GM21786 (cell line): ENCODE measurements around the gene RPN1.
"Not testable (repeated sequence)": the region's sequence is repeated elsewhere in the genome, so short reads cannot be mapped to it uniquely, and the experiment has no call there.

ENCODE experiments used
- ATAC-seq: cut with Tn5 transposase; IDR thresholded peaks from one replicate; pipeline ENCODE4 v1.9.1; 2021; ENCODE audit not compliant: unreplicated experiment

RPN1 gene

DNA sequence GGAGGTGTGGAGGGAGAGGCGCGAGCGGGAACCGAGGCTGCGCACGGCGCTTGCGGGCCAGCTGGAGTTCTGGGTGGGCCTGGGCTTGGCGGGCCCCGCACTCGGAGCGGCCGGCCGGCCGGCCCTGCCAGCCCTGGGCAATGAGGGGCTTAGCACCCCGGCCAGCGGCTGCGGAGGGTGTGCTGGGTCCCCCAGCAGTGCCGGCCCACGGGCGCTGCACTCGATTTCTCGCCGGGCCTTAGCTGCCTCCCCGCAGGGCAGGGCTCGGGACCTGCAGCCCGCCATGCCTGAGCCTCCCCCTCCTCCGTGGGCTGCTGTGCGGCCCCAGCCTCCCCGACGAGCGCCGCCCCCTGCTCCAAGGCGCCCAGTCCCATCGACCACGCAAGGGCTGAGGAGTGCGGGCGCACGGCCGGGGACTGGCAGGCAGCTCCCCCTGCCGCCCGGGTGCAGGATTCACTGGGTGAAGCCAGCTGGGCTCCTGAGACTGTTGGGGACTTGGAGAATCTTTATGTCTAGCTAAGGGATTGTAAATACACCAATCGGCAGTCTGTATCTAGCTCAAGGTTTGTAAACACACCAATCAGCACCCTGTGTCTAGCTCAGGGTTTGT lies 2.9 kb upstream of the RPN1 start:
- ATAC-seq = not testable (repeated sequence)

DNA sequence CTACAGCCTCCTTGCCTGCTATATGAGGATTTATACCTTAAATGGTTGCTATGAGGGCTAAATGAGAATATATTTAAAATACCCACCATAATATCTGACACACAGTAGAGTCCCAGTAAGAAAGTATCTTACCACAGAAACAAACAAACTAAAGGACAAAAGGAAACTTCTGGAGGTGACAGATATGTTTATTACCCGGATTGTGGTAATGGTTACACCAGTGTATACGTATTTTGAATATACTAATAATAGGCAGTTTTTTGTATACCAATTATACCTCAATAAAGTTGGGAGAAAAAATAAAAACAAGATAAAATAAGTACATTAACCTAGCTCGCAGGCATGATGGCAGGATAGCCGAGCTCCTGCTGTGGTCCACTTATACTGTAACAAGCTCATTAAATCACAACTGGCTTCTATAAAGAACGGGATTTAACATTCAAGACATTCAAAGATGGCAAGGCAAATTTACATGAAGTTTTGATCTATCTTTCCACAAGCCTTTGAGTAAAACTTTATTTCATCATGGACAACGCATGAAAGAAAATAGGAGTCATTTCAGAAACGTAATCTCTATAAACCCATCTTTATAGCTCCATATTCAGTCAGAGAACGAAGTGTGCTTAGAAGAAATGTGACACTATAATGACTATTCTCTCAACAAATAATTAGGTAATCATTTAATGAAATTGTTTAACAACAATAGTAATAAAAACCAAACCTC lies 1.5 kb downstream of the RPN1 start:
- no peak for ATAC-seq

DNA sequence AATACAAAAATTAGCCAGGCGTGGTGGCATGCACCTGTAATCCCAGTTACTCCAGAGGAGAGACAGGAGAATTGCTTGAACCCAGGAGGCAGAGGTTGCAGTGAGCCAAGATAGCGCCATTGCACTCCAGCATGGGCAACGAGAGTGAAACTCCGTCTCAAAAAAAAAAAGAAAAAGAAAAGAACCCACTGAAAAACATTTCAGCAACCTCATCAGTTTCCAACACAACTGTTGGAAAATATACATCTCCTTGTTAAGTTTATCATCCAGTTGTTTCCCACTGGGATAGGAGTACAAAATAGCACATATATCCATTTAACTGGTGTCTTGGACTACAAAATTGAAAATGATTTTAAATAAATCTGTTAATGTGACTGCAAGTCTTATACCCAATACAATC lies 2.2 kb downstream of the RPN1 start:
- ATAC-seq = no peak

DNA sequence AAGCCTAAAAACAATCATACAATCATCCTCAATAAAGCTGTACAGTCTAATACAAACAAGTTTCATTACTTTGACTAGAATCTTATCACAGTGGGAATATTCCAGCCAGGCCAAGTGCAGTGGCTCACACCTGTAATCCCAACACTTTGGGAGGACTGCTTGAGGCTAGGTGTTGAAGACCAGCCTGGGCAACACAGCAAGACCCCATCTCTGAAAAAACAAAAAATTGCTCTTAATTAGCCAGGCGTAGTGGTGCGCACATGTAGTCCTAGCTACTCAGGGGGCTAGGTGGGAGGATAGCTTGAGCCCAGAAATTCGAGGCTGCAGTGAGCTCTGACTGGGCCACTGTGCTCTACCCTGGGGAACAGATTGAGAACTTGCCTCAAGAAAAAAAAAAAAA lies 3.3 kb downstream of the RPN1 start:
- no peak for ATAC-seq

DNA sequence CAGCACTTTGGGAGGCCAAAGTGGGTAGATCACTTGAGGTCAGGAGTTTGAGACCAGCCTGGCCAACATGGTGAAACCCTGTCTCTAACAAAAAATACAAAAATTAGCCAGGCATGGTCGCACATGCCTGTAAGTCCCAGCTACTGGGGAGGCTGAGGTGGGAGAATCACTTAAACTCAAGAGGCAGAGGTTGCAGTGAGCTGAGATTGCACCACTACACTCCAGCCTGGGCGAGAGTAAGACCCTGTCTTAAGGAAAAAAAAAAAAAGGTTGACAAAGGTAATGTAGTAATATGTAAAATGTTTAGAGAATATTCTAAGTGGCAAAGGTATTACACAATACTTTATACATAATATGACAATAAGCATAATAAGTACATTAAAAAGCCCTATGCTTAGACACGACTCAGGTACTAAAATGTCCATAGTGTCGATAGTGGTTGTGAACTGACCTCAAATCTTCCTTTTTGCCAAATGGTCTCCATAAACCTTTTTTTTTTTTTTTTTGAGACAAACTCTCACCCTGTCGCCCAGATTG lies 16.5 kb downstream of the RPN1 start:
- ATAC-seq = no peak

DNA sequence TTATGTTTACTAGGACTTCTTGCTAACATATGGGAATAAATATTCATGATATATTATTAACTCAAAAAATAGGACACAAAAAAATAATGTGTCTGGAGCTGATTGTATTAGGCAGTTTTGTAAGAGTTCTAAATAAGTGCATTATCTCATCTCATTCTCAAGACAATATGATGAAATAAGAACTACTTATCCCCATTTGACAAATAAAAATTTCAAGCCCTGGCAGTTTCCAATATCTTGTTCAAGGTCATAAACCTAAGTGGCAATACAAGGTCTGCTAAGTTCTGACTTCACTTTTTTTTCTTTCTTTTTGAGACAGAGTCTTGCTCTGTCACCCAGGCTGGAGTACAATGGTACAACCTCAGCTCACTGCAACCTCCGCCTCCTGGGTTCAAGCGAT lies 18.3 kb downstream of the RPN1 start:
- ATAC-seq = no peak

DNA sequence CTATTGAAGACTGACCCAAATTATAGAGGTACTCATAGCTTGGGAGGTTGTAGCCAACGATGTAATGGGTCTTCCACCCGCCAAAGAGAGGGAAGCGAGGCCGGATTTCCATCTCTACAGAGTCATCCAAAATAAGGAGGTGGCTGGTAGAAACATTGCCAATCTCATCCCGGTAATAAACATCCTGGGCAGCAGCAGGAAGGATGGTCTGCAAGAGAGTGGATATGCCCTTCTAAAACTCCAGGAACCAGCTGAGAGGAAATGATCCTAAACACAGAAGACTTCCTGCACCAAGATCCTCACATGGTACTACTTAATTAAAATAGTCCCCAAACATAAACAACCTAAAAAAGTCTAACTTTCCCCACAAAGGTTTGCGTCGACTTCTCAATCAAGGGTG lies 20.7 kb downstream of the RPN1 start:
- no peak for ATAC-seq

DNA sequence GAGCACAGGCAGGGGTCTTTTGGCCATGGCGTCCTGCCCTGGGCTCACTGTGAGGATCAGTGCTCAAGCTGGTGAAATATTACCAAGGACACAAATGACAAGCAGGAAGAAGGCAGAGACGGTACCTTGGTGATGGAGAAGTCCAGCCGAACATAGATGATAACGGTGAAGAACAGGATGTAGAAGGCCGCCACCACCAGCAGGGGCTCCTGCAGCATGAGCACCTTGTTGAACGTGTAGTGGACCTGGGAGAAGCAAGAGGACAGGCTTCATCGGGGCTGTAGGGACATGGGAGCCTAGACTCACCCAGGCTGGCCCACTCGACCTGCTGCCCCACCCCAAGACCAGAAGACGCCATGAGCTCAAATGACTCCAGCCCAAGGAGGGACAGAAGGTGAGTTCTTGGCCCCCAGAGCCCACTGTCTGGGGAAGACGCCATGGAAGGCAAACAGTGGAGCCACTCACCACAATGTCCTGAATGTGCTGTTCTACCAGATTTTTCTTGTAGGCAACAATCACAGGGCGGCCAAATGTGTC lies 25.1 kb downstream of the RPN1 start:
- no peak for ATAC-seq

DNA sequence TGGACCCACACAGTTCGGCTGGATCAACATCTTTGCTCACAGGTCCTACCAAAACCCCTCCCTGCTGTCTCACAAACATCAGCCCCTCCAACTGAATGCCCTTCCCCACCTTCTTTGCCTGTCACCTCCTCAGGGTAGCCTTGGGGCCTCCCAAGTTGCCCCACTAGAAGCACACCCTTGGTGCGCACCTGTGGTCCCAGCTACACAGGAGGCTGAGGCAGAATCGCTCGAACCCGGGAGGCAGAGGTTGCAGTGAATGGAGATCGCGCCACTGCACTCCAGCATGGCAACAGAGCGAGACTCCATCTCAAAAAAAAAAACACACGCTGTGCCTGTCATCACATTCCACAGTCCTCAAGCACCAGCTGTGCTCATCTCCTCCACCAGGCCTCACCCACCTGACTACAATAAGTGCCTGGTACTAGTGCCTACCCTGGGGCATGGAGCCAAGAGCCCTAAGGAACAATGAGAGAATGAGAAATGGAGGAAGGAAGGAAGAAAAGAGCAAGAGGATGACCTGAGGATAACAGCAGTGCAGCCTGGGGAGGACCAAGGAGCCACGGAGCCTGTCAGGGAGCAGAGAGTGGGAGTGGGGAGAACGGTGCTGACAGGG lies 26.0 kb downstream of the RPN1 start:
- no peak for ATAC-seq

DNA sequence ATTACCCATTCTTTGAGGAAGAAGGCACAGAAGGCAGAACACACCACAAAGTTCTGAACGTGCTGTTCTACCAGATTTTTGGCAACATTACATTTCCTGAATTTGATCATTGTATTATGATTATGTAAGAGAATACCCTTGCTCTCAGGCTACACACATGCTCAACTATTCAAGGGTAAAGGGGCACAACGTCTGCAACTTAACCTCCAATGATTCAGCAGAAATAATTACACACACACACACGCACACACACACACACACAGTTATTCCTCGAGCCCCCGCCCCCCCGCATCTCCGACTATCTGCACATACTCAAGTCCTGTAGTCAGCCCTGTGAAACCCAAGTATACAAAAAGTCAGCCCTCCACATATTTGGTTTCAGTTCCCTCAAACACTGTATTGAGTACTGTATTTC lies 26.8 kb downstream of the RPN1 start:
- ATAC-seq = no peak

DNA sequence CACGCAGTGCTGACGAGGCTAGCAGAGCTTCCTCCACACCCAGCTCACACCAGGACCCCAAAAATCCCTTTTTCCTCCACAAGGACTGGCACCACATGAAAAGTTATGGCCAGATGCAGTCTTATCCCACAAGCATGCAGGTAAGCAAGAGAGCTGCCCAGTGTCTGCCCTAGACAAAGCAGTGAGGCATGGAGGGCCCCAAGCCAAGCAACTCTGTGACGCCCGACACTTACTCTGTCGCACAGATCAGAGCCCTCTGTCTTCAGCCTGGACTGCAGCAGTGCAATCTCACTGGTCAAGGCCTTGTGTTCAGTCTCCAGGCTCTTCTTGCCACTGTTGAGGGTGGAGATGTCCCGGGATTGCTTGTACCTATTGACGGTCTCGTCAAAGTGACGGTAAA lies 28.7 kb downstream of the RPN1 start:
- ATAC-seq = no peak

DNA sequence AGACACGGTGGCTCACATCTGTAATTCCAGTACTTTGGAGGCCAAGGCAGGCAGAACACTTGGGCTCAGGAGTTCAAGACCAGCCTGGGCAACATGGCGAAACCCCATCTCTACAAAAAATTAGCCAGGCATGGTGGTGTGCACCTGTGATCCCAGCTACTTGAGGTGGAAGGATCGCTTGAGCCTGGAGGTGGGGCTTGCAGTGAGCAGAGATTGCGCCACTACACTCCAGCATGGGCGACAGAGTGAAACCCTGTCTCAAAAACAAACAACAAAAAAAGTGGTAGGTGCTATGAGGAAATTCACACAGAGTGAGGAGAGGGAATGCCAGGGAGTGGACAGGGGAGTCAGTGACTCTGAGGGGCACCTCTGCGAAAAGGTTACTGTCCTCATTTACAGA lies 29.4 kb downstream of the RPN1 start:
- no peak for ATAC-seq

DNA sequence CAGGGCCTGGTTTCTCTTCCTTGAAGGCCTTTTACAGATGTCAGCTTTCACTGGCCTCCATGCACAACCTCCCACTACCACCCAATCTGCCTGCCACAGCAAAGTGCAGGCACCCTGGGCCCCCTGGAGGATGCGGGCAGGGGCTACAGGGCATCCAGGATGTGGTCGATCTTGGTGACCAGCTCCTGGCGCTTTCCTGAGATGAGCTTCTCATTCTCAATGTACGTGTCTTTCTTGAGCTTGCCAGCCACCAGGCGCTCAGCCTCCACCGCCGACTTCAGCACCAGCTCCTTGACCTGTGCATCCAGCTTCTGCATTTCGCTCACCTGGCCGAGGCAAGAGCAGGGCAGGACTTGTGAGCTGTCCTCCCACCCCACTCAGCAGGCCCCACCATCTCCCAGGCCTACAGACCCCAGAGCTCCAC lies 30.3 kb downstream of the RPN1 start:
- ATAC-seq = no peak

DNA sequence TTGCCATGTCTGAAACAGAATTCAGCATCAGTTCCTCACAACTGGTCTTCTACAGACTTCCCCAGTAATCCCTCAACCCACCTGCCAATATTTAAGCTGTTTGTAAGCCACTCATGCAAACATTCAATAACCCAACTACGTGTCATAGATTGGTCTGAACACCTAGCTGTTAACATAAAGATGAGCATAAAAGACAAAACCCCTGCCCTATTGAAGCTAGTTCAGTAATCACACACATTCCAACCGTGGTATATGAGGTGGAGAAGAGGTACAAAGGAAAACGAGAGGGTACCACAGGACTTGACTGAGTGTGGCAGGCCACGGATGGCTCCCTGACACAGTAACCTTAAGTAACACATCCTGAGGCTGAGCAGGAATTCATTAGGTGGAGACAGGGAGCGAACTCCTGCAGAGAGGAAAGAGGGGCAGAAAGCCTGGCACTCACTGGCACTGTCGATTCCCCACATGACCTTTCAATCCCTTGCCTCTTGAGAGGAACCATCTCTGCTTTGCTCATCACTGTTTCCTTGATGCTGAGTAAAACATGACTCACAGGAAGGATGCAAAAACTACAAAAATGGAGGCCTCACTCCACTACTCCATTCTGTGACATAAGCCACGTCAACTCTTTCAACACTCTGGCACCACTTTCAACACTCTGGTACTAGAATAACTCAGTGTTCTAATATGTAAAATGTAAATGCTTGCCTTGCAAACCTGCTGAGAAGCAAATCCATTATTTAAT lies 31.3 kb downstream of the RPN1 start:
- ATAC-seq = no peak

DNA sequence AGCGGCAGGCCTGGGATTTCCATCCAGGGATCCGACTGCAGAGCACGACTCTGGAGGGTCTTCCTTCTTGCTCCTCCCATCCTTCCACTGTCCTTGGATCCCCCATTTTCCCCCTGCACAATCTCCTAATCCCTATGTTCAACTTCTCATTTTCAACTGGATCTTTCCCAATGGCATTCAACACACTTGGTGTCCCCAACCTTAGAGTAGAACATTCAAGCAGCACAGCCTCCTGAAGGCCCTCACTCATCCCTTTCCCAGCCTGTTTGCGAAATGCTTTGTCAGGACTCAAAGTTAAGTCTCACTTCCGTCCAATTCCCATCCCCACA lies 32.3 kb downstream of the RPN1 start:
- no peak for ATAC-seq

DNA sequence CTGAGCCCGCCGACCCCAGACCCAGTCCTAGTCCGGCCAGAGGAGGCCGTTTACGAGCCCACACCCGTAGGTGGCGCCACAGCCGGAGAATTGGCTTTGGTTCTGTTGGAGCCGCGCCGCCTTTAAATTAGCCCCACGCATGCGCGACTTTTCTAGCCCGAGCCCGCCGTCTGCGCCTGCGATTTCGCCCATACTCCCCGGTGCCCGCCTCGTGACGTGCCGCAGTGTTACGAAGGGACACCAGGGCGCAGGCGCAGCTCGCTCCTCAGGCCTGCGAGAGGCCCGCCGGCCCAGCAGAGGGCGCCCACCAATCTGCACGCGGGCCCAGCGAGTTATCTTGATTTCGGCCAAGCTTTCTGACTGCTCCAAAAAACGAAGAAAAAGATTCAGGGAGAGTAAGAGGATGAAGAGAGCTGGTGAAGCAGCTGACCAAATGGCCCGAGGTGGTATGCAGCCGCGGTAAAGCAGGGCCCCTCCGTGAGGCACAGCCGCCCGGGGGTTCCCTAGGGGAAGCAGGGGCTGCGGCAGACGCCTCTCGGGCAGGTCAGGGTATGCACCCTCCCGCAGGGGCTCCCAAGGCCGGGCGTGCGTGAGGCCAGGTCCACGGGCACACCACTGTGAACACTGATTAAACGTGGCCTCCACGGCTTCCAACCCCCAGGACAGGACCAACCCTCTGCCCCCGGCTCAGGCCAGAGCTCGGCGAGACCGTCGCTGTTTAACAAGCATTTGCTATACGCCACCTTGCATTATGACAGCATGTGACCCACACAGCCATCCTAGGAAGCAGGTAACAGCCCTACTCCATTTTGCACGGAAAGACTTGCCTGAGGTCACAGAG lies 32.8 kb downstream of the RPN1 start:
- peak; percentile 90 for ATAC-seq

DNA sequence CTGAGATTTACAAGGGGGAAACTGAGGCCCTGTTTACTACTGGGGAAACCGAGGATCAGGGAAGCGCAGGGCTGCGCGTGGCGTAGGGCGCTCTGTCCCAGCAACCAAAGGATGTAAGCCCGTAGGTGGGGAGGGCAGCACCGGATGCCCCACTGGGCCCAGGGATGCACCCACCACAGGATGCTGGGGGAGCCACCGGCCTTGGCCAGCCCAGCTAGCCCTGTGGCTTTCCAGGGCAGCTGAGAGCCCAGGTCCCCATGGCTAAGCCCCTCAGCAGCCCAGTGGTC lies 33.4 kb downstream of the RPN1 start:
- ATAC-seq = peak; percentile 30

DNA sequence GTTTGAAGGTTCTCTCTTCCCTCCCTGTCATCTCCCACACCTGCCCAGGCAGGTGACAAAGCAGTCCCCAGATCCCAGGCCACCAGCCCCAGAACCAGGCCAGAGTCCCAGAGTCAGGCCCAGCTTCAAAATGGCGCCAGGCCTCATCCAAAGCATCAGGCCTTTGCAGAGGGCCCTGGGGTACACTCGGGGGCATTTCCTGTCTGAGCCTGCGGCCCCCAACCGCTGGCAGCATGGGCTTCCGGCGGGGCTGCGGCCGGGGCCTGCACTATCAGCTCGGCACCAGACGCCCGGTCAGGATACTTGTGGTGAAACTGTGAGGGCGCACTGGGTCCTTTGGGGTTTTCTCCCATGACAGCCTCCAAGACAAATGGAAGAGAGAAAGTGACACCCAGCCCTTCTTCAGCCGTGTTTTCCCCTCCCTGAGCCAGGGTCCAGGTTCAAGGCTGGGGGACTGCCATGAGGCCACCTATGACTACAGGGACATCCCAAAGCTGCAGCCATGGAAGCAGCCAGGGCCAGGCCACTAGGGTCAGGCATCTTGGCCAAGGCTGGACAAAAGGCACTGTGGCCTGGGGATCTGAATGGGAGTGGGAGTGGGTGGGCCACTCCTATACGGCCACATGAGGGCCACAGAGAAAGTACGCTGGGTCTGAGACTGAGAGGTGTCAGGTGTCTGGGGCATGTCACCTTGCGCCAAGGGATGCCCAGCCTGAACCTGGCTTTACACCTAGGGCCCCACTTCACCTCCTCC lies 33.9 kb downstream of the RPN1 start:
- ATAC-seq = no peak

DNA sequence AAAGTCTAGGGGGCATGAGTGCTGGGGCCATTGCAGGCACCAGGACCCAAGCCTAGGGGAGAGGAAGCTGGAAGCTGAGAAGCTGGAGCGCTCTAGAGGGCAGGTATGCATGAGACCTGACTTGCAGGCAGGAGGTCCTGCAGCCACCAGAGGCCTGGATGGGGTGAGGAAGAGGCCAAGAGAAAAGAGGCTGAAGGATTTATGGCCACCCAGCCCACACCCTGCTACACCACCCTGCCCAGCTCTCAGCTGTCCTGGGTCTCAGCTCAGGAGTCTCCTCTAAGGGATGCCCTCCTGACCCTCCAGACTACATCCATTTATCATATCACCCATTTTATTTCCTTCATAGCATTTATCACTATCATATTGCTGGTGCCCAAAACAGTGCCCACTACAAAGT lies 36.5 kb downstream of the RPN1 start:
- ATAC-seq = no peak
